Activated CD4-positive, alpha-beta T cell treated with anti-CD3 and anti-CD28 coated beads, Interleukin-2, amount 50 U/mL, for 1 hour (primary cell): ENCODE measurements around the gene IPO7.
"Not testable (repeated sequence)": the region's sequence is repeated elsewhere in the genome, so short reads cannot be mapped to it uniquely, and the experiment has no call there.

Source experiments
- DNase-seq: peaks from one replicate; pipeline ENCODE4 v3.0.0-alpha.2; 2020

Gene IPO7

GRCh38 chr11:9384535-9385326 is at the start of gene IPO7:
Gene IPO7 (plus strand): TSS chr11:9384652. CDS start chr11:9384764, 112 bp downstream.
- DNase-seq: peak; percentile 85

GRCh38 chr11:9341638-9342178 is 42.7 kb upstream of the IPO7 start:
- DNase-seq: no peak

DNA sequence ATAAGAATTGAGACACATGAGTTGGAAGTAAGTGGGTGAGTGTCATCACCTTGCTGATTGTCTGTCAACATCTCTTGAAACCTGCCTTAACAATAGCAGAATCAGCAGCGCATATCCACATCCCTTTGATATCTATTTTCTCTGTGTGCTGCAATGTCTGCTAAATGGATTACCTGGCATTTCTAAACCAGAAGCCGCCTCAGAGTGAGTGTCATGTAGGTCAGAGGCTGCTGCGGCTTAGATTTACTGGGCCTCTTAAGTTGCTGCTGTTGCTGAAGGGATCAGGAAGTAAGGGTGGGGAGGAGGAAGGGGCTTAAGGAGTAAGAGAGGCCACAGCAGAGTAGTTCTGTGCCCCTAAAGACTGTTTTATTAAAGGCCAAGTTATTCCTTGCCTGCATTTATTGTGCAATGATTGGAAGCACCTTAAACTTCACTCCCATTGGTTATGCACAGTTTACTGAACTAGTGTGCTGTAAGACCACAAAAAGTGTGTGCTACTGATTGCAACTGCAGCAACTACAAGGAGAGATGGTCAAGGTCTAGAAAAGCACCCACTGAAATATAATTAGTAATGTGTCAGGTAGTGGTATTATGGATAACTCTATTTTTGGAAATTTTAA is 40.3 kb upstream of the IPO7 start:
- DNase-seq: no peak

- DNase-seq: no peak
Measured at GRCh38 chr11:9347100-9347499, 37.4 kb upstream of the IPO7 start.

DNA sequence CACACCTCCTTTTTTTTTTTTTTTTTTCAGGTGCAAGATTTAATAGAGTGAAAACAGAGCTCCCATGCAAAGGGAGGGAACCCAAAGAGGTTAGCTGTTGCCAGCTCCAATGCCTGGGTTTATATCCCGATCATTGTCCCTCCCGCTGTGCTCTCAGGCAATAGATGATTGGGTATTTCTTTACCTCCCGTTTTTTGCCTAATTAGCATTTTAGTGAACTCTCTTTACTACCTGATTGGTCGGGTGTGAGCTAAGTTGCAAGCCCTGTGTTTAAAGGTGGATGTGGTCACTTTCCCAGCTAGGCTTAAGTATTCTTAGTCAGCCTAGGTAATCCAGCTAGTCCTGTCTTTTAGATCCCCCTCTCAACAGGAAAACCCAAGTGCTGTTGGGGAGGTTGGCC is 36.7 kb upstream of the IPO7 start:
- DNase-seq: not testable (repeated sequence)

- no peak for DNase-seq
Measured at GRCh38 chr11:9351321-9351881, 33.1 kb upstream of the IPO7 start.

DNA sequence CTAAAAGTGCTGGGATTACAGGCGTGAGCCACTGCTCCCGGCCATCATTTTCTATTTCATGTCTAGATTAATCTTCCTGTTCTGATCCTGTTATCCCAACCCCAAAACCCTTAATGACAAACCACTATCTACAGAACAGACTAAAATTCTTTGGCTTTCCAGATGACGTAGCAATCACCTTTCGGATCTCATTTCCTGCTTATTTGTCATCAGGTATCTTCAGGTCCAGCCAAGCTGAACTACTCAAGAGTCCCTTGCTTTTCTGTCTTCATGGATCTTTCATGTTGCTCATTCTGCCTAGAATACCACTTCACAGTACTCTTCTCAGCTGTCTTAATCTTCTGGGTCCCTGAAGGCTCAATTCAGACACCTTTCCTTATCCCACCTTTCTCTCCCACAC is 27.4 kb upstream of the IPO7 start:
- DNase-seq: no peak

DNA sequence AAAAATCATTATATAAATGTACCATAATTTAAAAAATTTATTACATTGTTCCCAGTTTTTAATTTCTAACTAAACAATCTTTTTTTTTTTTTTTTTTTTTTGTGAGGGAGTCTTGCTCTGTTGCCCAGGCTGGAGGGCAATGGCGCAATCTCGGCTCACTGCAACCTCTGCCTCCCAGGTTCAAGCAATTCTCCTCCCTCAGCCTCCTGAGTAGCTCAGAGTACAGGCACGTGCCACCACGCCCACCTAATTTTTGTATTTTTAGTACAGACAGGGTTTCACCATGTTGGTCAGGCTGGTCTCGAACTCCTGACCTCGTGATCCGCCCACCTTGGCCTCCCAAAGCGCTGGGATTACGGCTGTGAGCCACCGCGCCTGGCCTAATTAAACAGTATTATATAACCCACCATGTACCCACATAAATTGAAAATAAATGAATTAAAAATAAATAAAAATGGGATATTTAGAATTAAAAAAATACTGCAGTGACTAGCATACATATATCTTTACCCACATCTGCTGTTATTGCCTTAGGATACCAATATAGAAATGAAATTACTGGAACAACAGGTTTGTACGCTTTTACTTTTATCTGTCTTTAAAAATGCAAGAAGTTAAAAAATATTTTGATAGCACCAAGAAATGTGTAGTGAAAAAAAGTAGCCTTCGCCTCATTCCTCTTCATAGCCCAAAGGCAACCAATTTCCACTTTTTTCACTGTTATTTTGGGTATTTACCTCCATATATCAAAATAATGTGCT is 23.4 kb upstream of the IPO7 start:
- not testable (repeated sequence) for DNase-seq

DNA sequence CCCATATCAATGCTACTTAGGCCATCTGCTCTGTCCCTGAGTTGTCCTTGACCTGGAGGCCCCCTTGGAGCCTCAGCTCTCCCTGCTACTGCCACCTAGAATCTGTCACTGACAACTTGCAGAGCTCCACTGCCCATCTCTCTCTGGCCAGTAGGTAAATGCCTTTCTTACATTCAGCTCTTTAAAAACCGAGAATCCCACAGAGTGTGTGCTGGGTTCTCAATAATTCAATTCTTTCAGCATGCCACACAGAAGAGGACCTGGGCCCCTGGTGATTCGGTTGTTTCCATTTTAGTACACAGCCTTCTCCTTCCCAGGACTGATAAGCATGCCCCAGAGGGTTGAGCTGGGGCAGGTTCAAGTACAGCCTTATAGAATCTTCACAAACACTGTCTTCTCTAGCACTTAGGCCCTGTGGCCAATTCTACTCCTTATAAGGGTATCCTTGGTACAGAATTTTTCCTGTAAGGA is 22.0 kb upstream of the IPO7 start:
- DNase-seq: no peak

DNA sequence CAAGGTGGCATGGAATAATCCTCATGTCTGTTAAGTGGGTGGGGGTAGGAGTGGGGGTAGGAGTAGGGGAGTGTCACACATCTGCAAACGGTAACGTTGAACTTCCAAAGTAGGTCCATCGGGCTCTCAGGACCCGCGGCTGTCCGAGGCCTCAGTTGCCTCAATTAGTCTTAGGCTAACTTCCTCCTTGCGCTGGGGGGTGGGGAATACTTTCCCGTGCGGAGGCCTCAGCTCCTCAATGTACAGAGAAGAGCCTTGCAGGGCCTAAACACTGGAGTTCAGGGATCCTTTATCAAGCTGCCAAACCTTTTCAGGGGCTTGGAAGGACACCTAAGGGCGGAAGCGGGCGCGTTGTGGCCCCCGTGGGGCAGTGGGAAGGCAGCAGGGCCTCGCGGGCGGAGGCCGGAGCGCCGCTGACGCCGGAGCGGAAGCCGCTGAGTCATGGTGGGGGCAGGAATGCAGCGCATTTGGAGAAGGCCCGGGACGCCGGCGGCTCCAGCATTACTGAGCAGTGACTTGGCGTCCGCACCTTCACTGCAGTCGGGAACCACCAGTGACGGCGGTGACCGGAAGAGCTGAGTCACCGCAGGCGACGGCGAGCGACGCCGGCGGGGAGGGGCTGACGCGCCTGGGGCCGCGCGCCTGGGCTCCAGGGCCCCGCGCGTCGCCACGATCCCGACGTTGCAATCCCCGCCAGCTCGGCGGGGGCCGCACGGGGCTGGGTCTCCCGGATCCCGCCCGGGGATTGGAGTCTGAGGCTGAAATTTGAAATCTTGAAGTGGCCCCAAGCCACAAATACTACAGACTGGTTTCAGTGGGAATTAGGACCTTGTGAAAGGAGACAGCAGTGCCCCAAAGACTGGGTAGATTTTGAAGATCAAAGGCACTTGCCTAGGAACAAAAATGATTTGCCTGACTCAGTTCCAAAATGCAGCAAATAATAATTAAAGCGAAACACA is 20.2 kb upstream of the IPO7 start:
- DNase-seq: peak; percentile 79

- no peak for DNase-seq
Measured at GRCh38 chr11:9367551-9367950, 16.9 kb upstream of the IPO7 start.

GRCh38 chr11:9377036-9377435 is 7.4 kb upstream of the IPO7 start:
- DNase-seq: no peak

GRCh38 chr11:9379041-9379440 is 5.4 kb upstream of the IPO7 start:
- DNase-seq: no peak

DNA sequence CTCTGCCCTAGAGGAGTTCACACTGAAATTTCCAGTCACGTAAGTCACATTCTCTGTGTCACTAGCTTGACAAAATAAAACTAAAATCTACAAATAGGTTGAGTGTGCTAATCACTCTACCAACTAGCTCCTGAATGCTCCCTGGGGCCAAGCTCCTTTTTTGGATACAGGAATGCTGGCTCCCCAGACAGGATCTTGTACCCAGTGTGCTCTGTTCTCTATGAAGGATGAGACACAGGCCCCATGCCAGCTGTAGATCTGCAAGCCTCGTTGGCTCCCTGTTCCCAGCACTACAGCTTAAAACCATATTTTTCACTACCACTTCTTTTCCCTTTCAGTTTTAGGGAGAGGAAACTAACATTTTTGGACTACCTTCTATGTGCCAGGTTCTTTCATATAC is 3.7 kb upstream of the IPO7 start:
- DNase-seq: no peak

DNA sequence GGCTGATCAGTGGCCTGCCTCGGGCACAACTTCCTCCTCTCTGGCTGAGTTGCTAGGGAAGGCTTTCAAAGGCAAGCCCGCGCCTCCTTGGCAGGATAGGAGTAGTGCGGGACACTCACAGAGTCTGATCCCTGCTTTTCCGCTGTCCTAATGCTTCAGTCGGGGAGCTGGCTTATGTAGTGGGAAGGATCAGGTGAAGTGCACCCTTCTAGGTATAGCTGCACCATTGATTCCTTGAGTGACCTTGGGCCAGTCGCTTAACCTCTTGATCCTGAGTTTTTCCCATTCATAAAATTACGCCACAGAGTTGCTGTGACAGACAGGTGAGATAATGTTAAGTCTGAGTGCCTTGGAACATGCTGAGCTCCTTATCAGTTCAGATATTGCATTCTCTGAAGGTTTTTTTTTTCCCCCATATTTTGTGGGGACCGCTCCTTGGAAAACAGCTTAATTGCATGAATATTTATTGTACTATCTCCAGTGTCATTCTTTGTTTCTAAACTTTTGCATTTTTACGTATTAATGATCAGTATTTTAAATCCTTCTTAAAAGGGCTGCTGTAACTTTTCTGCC is 961 bp downstream of the IPO7 start:
- DNase-seq: no peak

DNA sequence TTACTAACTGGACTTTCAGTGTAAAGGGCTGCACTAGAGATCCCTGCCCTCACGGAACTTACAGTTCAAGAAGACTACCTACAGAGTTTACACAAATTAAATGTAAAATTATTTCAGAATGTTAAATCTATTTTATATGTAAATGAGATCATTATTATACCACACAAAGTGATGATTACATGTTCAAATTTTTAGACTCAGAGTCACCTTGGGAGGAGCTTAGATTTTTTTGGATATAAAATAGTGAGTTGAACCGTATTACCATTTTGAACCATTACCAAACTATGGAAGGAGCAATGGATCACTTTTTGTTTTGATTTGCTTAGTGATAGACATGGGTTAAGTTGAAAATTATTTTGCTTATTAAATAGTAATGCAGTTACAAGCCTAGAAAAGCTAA is 1.6 kb downstream of the IPO7 start:
- no peak for DNase-seq

DNA sequence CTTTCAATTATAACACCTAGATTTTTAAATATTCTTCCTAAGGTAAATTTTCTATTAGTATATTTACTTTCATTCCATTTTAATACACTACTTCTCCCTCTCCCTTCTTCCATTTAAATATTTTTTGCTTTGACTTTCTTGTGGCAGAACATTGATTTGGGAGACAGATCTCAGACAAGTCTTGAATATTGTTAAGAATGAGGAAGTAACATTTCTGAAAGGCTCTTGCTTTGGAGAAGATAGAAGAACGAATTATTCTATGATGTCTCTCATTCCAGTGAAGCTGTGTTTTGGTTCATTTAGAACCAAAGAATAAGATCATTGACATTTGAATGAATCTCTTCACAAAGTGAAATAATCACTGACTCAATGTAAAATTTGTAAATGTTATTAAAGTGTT is 2.4 kb downstream of the IPO7 start:
- DNase-seq: no peak

- DNase-seq: no peak
Measured at GRCh38 chr11:9396310-9396709, 11.9 kb downstream of the IPO7 start.

GRCh38 chr11:9396752-9397151 is 12.3 kb downstream of the IPO7 start:
- no peak for DNase-seq

GRCh38 chr11:9397746-9398680 is 13.6 kb downstream of the IPO7 start:
- DNase-seq: no peak
